ENCODE measurements around the gene MRPL53. TPM values are rescaled to one million over a fixed set of nuclear protein-coding genes. Genes with fewer than 3 reads are reported as not detected.

Gene MRPL53
- total and polyA plus RNA-seq, 2 of the 8 experiments (the other 6 are each of a cell fraction or from before 2014, with no cell fraction given), result 36.6 to 46.3 TPM

DNA sequence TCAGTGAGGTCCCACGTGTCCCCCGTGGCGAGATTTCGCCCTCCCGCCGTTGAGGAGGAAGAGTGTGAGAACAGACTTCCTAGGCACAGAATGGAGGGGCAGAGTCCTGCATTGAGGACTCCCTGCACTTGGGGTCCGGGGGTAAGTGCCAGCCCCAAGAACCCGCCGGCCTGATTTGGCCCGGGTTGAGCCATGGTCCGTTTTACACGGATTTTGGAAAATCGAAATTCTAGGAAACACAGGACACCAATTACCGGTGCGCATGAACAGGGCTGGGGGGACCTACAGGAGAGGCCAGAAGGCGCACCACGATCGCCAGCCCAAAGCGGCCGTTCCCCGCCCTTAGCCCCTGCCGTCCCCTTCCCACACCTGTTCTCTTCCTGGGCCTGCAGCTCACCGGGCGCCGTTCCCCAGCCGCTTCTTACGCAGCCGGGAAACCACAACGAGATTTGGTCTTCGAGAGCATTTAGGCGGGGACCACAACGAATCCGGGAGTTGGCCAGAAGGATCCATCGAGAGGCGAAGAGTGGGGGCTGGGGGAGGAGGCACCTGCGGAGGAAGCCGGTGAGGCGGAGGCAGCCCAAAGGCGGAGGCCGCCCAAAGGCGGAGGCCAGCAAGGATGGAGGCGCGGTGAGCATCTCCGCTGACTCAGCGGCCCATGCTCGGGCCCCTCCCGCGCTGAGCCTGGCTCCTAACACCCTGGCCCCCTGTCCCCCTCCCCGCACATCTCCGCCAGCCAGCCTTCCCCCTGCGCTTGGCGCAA is 41.3 kb upstream of the MRPL53 start:
- Histone ChIP-seq H3K56ac (replicated peaks; ENCODE audit: insufficient read length, low read depth, low read length) (no peak overlapping the region), H4K20me1 (replicated peaks in 1 of 2; ENCODE audit: control insufficient read depth in 1 of 2, insufficient read depth in 2 of 2, low read length in 2 of 2) (peaks cover 2 to 4% of the 10 kb centered on the region in 2 experiments), H2BK20ac (ENCODE audit: low read length) (no peak overlapping the region), H3K9ac (replicated peaks in 1 of 4; ENCODE audit: extremely low read depth in 1 of 4, low read depth in 3 of 4, low read length in 3 of 4) (no peak overlapping the region), H2BK12ac (ENCODE audit: low read depth, low read length) (peak overlapping the region; percentile 27; the same call in 1 of the 2 replicates), H3K23ac (ENCODE audit: insufficient read length) (no peak overlapping the region), H3K27ac (ENCODE audit: low read depth, low read length) (no peak overlapping the region), H3K18ac (ENCODE audit: extremely low read depth, low read length) (peak overlapping the region; percentile 60; the same call in 1 of the 2 replicates), H2BK120ac (replicated peaks; ENCODE audit: low read depth, low read length) (no peak overlapping the region), H3K4me2 (ENCODE audit: insufficient read depth in 1 of 2, low read depth in 2 of 2, low read length in 2 of 2) (peak overlapping the region; percentile 63 to 88), H3K9me3 (ENCODE audit: insufficient read depth in 2 of 2, low read depth in 1 of 2, low read length in 1 of 2) (peaks cover 7 to 12% of the 10 kb centered on the region in 2 experiments), H3K27me3 (replicated peaks in 1 of 4; ENCODE audit: control insufficient read depth in 3 of 4, extremely low read depth in 1 of 4, insufficient read depth in 3 of 4, low read length in 3 of 4) (peaks cover 80 to 99% (median 95%) of the 10 kb centered on the region in 4 experiments), H4K91ac (replicated peaks; ENCODE audit: insufficient read length, low read length) (no peak overlapping the region), H3K4me1 (replicated peaks in 1 of 4; ENCODE audit: control insufficient read depth in 3 of 4, insufficient read depth in 4 of 4, low read length in 3 of 4) (peaks cover 0 to 24% (median 10%) of the 10 kb centered on the region in 4 experiments; a peak in 6 of 7 replicates), H2BK5ac (ENCODE audit: low read depth, low read length) (no peak overlapping the region), H3K4ac (replicated peaks; ENCODE audit: insufficient read length, low read depth, low read length) (no peak overlapping the region), H3K4me3 (ENCODE audit: extremely low read depth in 1 of 4, insufficient read depth in 2 of 4, low read depth in 3 of 4, low read length in 4 of 4) (peak overlapping the region; percentile 20 to 62 (median 28)), H3K23me2 (ENCODE audit: low read depth, low read length) (peaks cover 10% of the 10 kb centered on the region; the same call in 1 of the 2 replicates), H2BK15ac (ENCODE audit: low read length) (no peak overlapping the region), H4K5ac (ENCODE audit: insufficient read length, low read depth, low read length) (no peak overlapping the region), H2AK5ac (ENCODE audit: low read depth, low read length) (no peak overlapping the region), H3K79me2 (ENCODE audit: control insufficient read depth in 1 of 2, insufficient read depth in 2 of 2, low read length in 2 of 2) (no peaks in the 10 kb centered on the region), H3K79me1 (ENCODE audit: low read depth, low read length) (no peaks in the 10 kb centered on the region), H4K8ac (ENCODE audit: extremely low read depth, insufficient read depth, low read length) (peak overlapping the region; percentile 11; the same call in 1 of the 2 replicates), H3K14ac (ENCODE audit: insufficient read length) (no peak overlapping the region), H2AFZ (ENCODE audit: low read length) (no peak overlapping the region), H3K36me3 (ENCODE audit: control insufficient read depth in 2 of 4, insufficient read depth in 4 of 4, low read length in 3 of 4) (peaks cover 0 to 19% (median 0%) of the 10 kb centered on the region in 4 experiments; a peak in 1 of 8 replicates)
- CTCF ChIA-PET (ENCODE audit: partially characterized antibody), result interaction anchor here (1.0 to 4.2 kb wide), 6 partner anchors 9 to 74 kb away, joined by 3 to 20 read pairs (median 6); no protein-coding TSS in a partner anchor
- 7% methylated on average over 38 of the region's 52 CpGs; no CpG with 5 or more reads in 1 of the 2 experiments for WGBS, 2 experiments (ENCODE audit: extremely low coverage in 1 of 2, insufficient coverage in 1 of 2, insufficient read length in 1 of 2, insufficient replicate concordance in 2 of 2, low coverage in 1 of 2, low lambda C conversion rate in 2 of 2, missing lambda C conversion rate in 1 of 2)
- DNase-seq (ENCODE audit: low read depth in 1 of 2, low spot score in 2 of 2) (peak in 1 of 2 experiments; percentile 69), FAIRE-seq (no peak)
- POLR2A ChIA-PET (ENCODE audit: partially characterized antibody), result interaction anchor here (0.8 to 6.7 kb wide), 7 partner anchors 10 to 56 kb away, joined by 3 to 63 read pairs (median 6); partner anchors contain the start of genes AUP1, DQX1, HTRA2 and LBX2
- TF ChIP-seq SIRT6 (IDR thresholded peaks at IDR 0.05; ENCODE audit: low read length) (no peak), KDM4A (IDR thresholded peaks at IDR 0.05; ENCODE audit: low read depth, low read length, severe bottlenecking) (peak; percentile 44), RAD21 (IDR thresholded peaks at IDR 0.05 in 1 of 2, conservative IDR thresholded peaks at IDR 0.05 in 1 of 2; ENCODE audit: low read depth in 2 of 2, low read length in 2 of 2) (no peak), CHD1 (IDR thresholded peaks at IDR 0.05; ENCODE audit: low read depth, low read length) (no peak)
- TF ChIP-seq, protein P1, sequence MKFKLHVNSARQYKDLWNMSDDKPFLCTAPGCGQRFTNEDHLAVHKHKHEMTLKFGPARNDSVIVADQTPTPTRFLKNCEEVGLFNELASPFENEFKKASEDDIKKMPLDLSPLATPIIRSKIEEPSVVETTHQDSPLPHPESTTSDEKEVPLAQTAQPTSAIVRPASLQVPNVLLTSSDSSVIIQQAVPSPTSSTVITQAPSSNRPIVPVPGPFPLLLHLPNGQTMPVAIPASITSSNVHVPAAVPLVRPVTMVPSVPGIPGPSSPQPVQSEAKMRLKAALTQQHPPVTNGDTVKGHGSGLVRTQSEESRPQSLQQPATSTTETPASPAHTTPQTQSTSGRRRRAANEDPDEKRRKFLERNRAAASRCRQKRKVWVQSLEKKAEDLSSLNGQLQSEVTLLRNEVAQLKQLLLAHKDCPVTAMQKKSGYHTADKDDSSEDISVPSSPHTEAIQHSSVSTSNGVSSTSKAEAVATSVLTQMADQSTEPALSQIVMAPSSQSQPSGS (IDR thresholded peaks at IDR 0.05; ENCODE audit: low read length), result no peak
- TF ChIP-seq, protein P2, sequence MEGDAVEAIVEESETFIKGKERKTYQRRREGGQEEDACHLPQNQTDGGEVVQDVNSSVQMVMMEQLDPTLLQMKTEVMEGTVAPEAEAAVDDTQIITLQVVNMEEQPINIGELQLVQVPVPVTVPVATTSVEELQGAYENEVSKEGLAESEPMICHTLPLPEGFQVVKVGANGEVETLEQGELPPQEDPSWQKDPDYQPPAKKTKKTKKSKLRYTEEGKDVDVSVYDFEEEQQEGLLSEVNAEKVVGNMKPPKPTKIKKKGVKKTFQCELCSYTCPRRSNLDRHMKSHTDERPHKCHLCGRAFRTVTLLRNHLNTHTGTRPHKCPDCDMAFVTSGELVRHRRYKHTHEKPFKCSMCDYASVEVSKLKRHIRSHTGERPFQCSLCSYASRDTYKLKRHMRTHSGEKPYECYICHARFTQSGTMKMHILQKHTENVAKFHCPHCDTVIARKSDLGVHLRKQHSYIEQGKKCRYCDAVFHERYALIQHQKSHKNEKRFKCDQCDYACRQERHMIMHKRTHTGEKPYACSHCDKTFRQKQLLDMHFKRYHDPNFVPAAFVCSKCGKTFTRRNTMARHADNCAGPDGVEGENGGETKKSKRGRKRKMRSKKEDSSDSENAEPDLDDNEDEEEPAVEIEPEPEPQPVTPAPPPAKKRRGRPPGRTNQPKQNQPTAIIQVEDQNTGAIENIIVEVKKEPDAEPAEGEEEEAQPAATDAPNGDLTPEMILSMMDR (IDR thresholded peaks at IDR 0.05; ENCODE audit: control extremely low read depth in 1 of 3, insufficient read depth in 1 of 3, low read depth in 1 of 3, low read length in 3 of 3), result no peak
